Measurements from ENCODE around the gene TSC22D2. TPM values are rescaled to one million over a fixed set of nuclear protein-coding genes. Genes with fewer than 3 reads are reported as not detected.

Gene TSC22D2
- total and polyA plus RNA-seq, 10 of the 15 experiments (the other 5 are each of a cell fraction or from before 2014, with no cell fraction given): 7.4 to 19.4 (median 10.9) TPM

DNA sequence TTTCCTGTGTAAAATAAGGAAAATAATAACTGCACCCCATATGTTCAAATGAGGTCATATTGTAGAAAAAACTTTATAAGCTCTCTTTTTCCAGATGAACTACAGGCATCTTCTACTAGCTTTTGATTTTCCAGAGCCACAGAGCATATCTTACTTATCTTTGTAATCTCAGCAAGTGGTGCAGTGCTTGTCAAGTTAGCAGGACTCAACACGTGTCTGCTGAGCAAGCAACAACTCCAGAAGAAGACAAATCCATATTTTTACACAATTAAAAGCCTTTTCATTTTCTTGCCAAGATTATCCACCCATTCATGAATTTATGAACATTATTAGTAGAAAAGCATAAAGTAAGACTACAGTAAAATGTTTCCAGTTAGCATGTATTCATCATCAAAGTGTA, 14.4 kb upstream of the TSC22D2 start:
- no peak overlapping the region for H3K9ac ChIP-seq (ENCODE audit: control insufficient read depth, insufficient read depth, low read length)
- H3K4me3 ChIP-seq: no peak overlapping the region
- TF ChIP-seq KLF5 (IDR thresholded peaks at IDR 0.05; ENCODE audit: partially characterized antibody): no peak
- no peaks in the 10 kb centered on the region for H3K9me3 ChIP-seq (replicated peaks; ENCODE audit: control insufficient read depth, insufficient read depth, low read length)
- no TSS peak for BruUV-seq (replicated peaks)
- no peak overlapping the region for H3K27ac ChIP-seq (ENCODE audit: control insufficient read depth, insufficient read depth)
- ChIA-PET SMC1A (ENCODE audit: uncharacterized antibody, unreplicated experiment) (interaction anchor here (1.0 to 13.9 kb wide), 5 partner anchors 9 to 19 kb away, joined by 3 to 128 read pairs (median 4); partner anchors contain the start of gene TSC22D2), POLR2A (no interaction called here), RAD21 (ENCODE audit: unreplicated experiment) (interaction anchor here (0.6 to 5.7 kb wide), 2 partner anchors 9 to 14 kb away, joined by 3 to 46 read pairs; partner anchors contain the start of gene TSC22D2), CTCF (interaction anchor here (0.8 to 1.4 kb wide), 3 partner anchors 9 to 60 kb away, joined by 3 read pairs; no protein-coding TSS in a partner anchor)
- no peaks in the 10 kb centered on the region for H3K36me3 ChIP-seq (ENCODE audit: control insufficient read depth in 2 of 2, insufficient read depth in 2 of 2, low read length in 1 of 2)
- H3K79me2 ChIP-seq (ENCODE audit: control insufficient read depth, insufficient read depth, low read length): no peaks in the 10 kb centered on the region
- DNase-seq (ENCODE audit: low read depth, low spot score) (no peak), FAIRE-seq (no peak), ATAC-seq (no peak)
- H2AFZ ChIP-seq (ENCODE audit: control insufficient read depth, low read depth, low read length): no peak overlapping the region
- 41% methylated on average over 1 of the region's 1 CpG for WGBS (ENCODE audit: insufficient coverage, insufficient replicate concordance, low lambda C conversion rate, missing lambda C conversion rate)
- no peaks in the 10 kb centered on the region for H4K20me1 ChIP-seq (ENCODE audit: control insufficient read depth, insufficient read depth)
- no peaks in the 10 kb centered on the region for H3K27me3 ChIP-seq (replicated peaks in 1 of 2; ENCODE audit: control insufficient read depth in 2 of 2, insufficient read depth in 2 of 2, low read length in 1 of 2)
- H3K4me1 ChIP-seq (ENCODE audit: control insufficient read depth, insufficient read depth, low read length): no peaks in the 10 kb centered on the region
- no peak overlapping the region for H3K4me2 ChIP-seq (ENCODE audit: control insufficient read depth, insufficient read depth)
- in situ Hi-C loops (cut with MboI): no loop called here
- intact Hi-C loops (cut with micrococcal nuclease; ENCODE audit: unreplicated experiment): loop anchor here (5.0 kb wide), 1 partner anchor 369 kb away; the partner anchor contains the start of gene SIAH2

GRCh38 chr3:150394606-150395005, 13.5 kb upstream of the TSC22D2 start:
- Histone ChIP-seq H3K27ac (ENCODE audit: control insufficient read depth, insufficient read depth) (no peak overlapping the region), H3K4me1 (ENCODE audit: control insufficient read depth, insufficient read depth, low read length) (no peaks in the 10 kb centered on the region), H3K27me3 (replicated peaks in 1 of 2; ENCODE audit: control insufficient read depth in 2 of 2, insufficient read depth in 2 of 2, low read length in 1 of 2) (no peaks in the 10 kb centered on the region; a peak in 1 of 4 replicates), H4K20me1 (ENCODE audit: control insufficient read depth, insufficient read depth) (no peaks in the 10 kb centered on the region), H3K9ac (ENCODE audit: control insufficient read depth, insufficient read depth, low read length) (no peak overlapping the region), H3K36me3 (ENCODE audit: control insufficient read depth in 2 of 2, insufficient read depth in 2 of 2, low read length in 1 of 2) (no peaks in the 10 kb centered on the region), H3K4me2 (ENCODE audit: control insufficient read depth, insufficient read depth) (no peak overlapping the region), H3K4me3 (no peak overlapping the region), H3K79me2 (ENCODE audit: control insufficient read depth, insufficient read depth, low read length) (no peaks in the 10 kb centered on the region), H2AFZ (ENCODE audit: control insufficient read depth, low read depth, low read length) (no peak overlapping the region), H3K9me3 (replicated peaks; ENCODE audit: control insufficient read depth, insufficient read depth, low read length) (no peaks in the 10 kb centered on the region)
- DNase-seq (ENCODE audit: low read depth, low spot score) (no peak), FAIRE-seq (no peak), ATAC-seq (no peak)
- WGBS (ENCODE audit: insufficient coverage, insufficient replicate concordance, low lambda C conversion rate, missing lambda C conversion rate): 97% methylated on average over 2 of the region's 2 CpGs
- no TSS peak for BruUV-seq (replicated peaks)
- SMC1A ChIA-PET (ENCODE audit: uncharacterized antibody, unreplicated experiment): interaction anchor here (1.3 to 13.9 kb wide), 3 partner anchors 8 to 13 kb away, joined by 3 to 128 read pairs (median 3); partner anchors contain the start of gene TSC22D2
- intact Hi-C loops (cut with micrococcal nuclease; ENCODE audit: unreplicated experiment) (loop anchor here (5.0 kb wide), 1 partner anchor 368 kb away; the partner anchor contains the start of gene SIAH2), in situ Hi-C loops (cut with MboI) (no loop called here)
- CTCF ChIA-PET: interaction anchor here (0.7 to 3.7 kb wide), 4 partner anchors 9 to 109 kb away, joined by 3 to 33 read pairs (median 5); partner anchors contain the start of gene TSC22D2
- POLR2A ChIA-PET: interaction anchor here (4.2 kb wide), 1 partner anchor 13 kb away, joined by 26 read pairs; the partner anchor contains the start of gene TSC22D2
- RAD21 ChIA-PET (ENCODE audit: unreplicated experiment): interaction anchor here (1.4 to 3.3 kb wide), 2 partner anchors 8 to 13 kb away, joined by 4 to 17 read pairs; partner anchors contain the start of gene TSC22D2
- TF ChIP-seq EP300 (IDR thresholded peaks at IDR 0.05; ENCODE audit: borderline replicate concordance in 1 of 2, control insufficient read depth in 1 of 2, low read depth in 2 of 2, low read length in 2 of 2) (no peak), ZNF207 (IDR thresholded peaks at IDR 0.05; ENCODE audit: borderline replicate concordance) (no peak)
- TF ChIP-seq, protein P1, sequence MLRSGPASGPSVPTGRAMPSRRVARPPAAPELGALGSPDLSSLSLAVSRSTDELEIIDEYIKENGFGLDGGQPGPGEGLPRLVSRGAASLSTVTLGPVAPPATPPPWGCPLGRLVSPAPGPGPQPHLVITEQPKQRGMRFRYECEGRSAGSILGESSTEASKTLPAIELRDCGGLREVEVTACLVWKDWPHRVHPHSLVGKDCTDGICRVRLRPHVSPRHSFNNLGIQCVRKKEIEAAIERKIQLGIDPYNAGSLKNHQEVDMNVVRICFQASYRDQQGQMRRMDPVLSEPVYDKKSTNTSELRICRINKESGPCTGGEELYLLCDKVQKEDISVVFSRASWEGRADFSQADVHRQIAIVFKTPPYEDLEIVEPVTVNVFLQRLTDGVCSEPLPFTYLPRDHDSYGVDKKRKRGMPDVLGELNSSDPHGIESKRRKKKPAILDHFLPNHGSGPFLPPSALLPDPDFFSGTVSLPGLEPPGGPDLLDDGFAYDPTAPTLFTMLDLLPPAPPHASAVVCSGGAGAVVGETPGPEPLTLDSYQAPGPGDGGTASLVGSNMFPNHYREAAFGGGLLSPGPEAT (IDR thresholded peaks at IDR 0.05; ENCODE audit: low read depth): no peak
- TF ChIP-seq, protein P2, sequence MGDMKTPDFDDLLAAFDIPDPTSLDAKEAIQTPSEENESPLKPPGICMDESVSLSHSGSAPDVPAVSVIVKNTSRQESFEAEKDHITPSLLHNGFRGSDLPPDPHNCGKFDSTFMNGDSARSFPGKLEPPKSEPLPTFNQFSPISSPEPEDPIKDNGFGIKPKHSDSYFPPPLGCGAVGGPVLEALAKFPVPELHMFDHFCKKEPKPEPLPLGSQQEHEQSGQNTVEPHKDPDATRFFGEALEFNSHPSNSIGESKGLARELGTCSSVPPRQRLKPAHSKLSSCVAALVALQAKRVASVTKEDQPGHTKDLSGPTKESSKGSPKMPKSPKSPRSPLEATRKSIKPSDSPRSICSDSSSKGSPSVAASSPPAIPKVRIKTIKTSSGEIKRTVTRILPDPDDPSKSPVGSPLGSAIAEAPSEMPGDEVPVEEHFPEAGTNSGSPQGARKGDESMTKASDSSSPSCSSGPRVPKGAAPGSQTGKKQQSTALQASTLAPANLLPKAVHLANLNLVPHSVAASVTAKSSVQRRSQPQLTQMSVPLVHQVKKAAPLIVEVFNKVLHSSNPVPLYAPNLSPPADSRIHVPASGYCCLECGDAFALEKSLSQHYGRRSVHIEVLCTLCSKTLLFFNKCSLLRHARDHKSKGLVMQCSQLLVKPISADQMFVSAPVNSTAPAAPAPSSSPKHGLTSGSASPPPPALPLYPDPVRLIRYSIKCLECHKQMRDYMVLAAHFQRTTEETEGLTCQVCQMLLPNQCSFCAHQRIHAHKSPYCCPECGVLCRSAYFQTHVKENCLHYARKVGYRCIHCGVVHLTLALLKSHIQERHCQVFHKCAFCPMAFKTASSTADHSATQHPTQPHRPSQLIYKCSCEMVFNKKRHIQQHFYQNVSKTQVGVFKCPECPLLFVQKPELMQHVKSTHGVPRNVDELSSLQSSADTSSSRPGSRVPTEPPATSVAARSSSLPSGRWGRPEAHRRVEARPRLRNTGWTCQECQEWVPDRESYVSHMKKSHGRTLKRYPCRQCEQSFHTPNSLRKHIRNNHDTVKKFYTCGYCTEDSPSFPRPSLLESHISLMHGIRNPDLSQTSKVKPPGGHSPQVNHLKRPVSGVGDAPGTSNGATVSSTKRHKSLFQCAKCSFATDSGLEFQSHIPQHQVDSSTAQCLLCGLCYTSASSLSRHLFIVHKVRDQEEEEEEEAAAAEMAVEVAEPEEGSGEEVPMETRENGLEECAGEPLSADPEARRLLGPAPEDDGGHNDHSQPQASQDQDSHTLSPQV (IDR thresholded peaks at IDR 0.05): no peak

Measured in GM12878 (cell line).